ENCODE results near the gene SLC9A1.
"Not testable (repeated sequence)": the region's sequence is repeated elsewhere in the genome, so short reads cannot be mapped to it uniquely, and the experiment has no call there.

SLC9A1 gene

GRCh38 chr1:27132624-27133023 is 22.3 kb downstream of the SLC9A1 start:
- DNase-seq (ENCODE audit: low read depth in 2 of 2), result no peak

- DNase-seq (ENCODE audit: low read depth in 2 of 2), result no peak
Measured at GRCh38 chr1:27132147-27132546, 22.8 kb downstream of the SLC9A1 start.

GRCh38 chr1:27130798-27131197 is 24.1 kb downstream of the SLC9A1 start:
- no peak for DNase-seq (ENCODE audit: low read depth in 2 of 2)

- DNase-seq (ENCODE audit: low read depth in 2 of 2), result no peak
Measured at GRCh38 chr1:27129225-27129624, 25.7 kb downstream of the SLC9A1 start.

- DNase-seq (ENCODE audit: low read depth in 2 of 2), result no peak
Measured at GRCh38 chr1:27127419-27127818, 27.5 kb downstream of the SLC9A1 start.

- no peak for DNase-seq (ENCODE audit: low read depth in 2 of 2)
Measured at GRCh38 chr1:27126391-27126790, 28.5 kb downstream of the SLC9A1 start.

- DNase-seq (ENCODE audit: low read depth in 2 of 2), result not testable (repeated sequence)
Measured at GRCh38 chr1:27125125-27125524, 29.8 kb downstream of the SLC9A1 start.

- DNase-seq (ENCODE audit: low read depth in 2 of 2), result no peak
Measured at GRCh38 chr1:27124405-27124804, 30.5 kb downstream of the SLC9A1 start.

GRCh38 chr1:27122652-27123051 is 32.3 kb downstream of the SLC9A1 start:
- DNase-seq (ENCODE audit: low read depth in 2 of 2), result no peak

- DNase-seq (ENCODE audit: low read depth in 2 of 2), result no peak
Measured at GRCh38 chr1:27120854-27121253, 34.1 kb downstream of the SLC9A1 start.

- DNase-seq (ENCODE audit: low read depth in 2 of 2), result no peak
Measured at GRCh38 chr1:27118440-27118689, 36.6 kb downstream of the SLC9A1 start.

- no peak for DNase-seq (ENCODE audit: low read depth in 2 of 2)
Measured at GRCh38 chr1:27117733-27118439, 37.0 kb downstream of the SLC9A1 start.

GRCh38 chr1:27116697-27117096 is 38.2 kb downstream of the SLC9A1 start:
- no peak for DNase-seq (ENCODE audit: low read depth in 2 of 2)

- no peak for DNase-seq (ENCODE audit: low read depth in 2 of 2)
Measured at GRCh38 chr1:27116232-27116631, 38.7 kb downstream of the SLC9A1 start.

GRCh38 chr1:27114546-27114945 is 40.4 kb downstream of the SLC9A1 start:
- DNase-seq (ENCODE audit: low read depth in 2 of 2), result no peak

- DNase-seq (ENCODE audit: low read depth in 2 of 2), result no peak
Measured at GRCh38 chr1:27113861-27114260, 41.1 kb downstream of the SLC9A1 start.

- DNase-seq (ENCODE audit: low read depth in 2 of 2), result peak; percentile 43 to 54
Measured at GRCh38 chr1:27111626-27112573, 43.0 kb downstream of the SLC9A1 start.

- DNase-seq (ENCODE audit: low read depth in 2 of 2), result peak; percentile 30 to 41
Measured at GRCh38 chr1:27109103-27109822, 45.7 kb downstream of the SLC9A1 start.

- no peak for DNase-seq (ENCODE audit: low read depth in 2 of 2)
Measured at GRCh38 chr1:27108588-27108987, 46.3 kb downstream of the SLC9A1 start.

- DNase-seq (ENCODE audit: low read depth in 2 of 2), result no peak
Measured at GRCh38 chr1:27106561-27107323, 48.2 kb downstream of the SLC9A1 start.

- DNase-seq (ENCODE audit: low read depth in 2 of 2), result no peak
Measured at GRCh38 chr1:27105018-27105417, 49.9 kb downstream of the SLC9A1 start.

GRCh38 chr1:27103498-27103897 is 51.4 kb downstream of the SLC9A1 start:
- DNase-seq (ENCODE audit: low read depth in 2 of 2), result no peak
